ENCODE measurements around the gene DUSP5. TPM values are rescaled to one million over a fixed set of nuclear protein-coding genes. Genes with fewer than 3 reads are reported as not detected.

DUSP5 gene
- total RNA-seq, 1 experiment from 2014 or later, result 30.1 TPM

DNA sequence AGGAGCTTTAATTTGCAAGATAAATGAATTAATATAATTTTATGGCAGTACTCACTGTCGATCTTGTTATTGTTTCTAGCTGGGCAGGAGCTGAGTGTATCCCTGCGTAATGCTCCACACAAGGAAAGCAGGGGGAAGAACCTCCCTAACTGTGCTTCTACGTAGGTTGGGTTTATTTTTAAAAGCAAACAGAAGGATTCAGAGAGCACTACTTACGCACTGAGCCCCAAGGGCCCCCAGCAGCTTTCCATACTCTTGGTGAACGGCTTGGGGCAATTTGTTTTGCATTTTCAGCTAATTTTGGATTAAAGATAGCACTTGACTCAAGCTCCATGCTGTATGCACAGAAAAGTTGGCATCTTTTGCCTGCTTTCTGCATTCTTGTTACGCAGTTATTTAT is 9.6 kb downstream of the DUSP5 start:
- ATAC-seq (no peak), DNase-seq (ENCODE audit: low read depth, low spot score) (no peak)
- in situ Hi-C loops (cut with HindIII; ENCODE audit: low pct_unique_long_range_greater_than_20kb, low sequenced_read_pairs), result no loop called here
- Histone ChIP-seq H3K9me3 (ENCODE audit: control insufficient read depth, insufficient read depth, low read depth, low read length) (no peaks in the 10 kb centered on the region), H3K4me1 (ENCODE audit: control insufficient read depth, insufficient read depth, low read length) (peaks cover 25% of the 10 kb centered on the region), H3K4me3 (ENCODE audit: low read depth in 2 of 2, low read length in 2 of 2) (no peak overlapping the region), H3K27me3 (ENCODE audit: control insufficient read depth, insufficient read depth, low read length) (no peaks in the 10 kb centered on the region), H3K36me3 (ENCODE audit: control insufficient read depth, insufficient read depth, low read length) (peaks cover 6% of the 10 kb centered on the region; the same call in 1 of the 2 replicates), H3K27ac (ENCODE audit: low read length) (no peak overlapping the region)
- BruUV-seq (replicated peaks), result no TSS peak
- ChIA-PET CTCF (interaction anchor here (0.6 kb wide), 1 partner anchor 411 kb away, joined by 5 read pairs; no protein-coding TSS in a partner anchor), POLR2A (interaction anchor here (0.6 kb wide), 1 partner anchor 318 kb away, joined by 10 read pairs; no protein-coding TSS in a partner anchor)
- TF ChIP-seq, protein P1, sequence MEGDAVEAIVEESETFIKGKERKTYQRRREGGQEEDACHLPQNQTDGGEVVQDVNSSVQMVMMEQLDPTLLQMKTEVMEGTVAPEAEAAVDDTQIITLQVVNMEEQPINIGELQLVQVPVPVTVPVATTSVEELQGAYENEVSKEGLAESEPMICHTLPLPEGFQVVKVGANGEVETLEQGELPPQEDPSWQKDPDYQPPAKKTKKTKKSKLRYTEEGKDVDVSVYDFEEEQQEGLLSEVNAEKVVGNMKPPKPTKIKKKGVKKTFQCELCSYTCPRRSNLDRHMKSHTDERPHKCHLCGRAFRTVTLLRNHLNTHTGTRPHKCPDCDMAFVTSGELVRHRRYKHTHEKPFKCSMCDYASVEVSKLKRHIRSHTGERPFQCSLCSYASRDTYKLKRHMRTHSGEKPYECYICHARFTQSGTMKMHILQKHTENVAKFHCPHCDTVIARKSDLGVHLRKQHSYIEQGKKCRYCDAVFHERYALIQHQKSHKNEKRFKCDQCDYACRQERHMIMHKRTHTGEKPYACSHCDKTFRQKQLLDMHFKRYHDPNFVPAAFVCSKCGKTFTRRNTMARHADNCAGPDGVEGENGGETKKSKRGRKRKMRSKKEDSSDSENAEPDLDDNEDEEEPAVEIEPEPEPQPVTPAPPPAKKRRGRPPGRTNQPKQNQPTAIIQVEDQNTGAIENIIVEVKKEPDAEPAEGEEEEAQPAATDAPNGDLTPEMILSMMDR (IDR thresholded peaks at IDR 0.05), result no peak
- TF ChIP-seq POLR2AphosphoS5 (IDR thresholded peaks at IDR 0.05; ENCODE audit: low read depth, low read length) (no peak), SIN3A (IDR thresholded peaks at IDR 0.05; ENCODE audit: borderline replicate concordance, insufficient read depth, low read depth, low read length) (no peak), TCF7L2 (IDR thresholded peaks at IDR 0.05; ENCODE audit: low read depth, low read length) (no peak)
- TF ChIP-seq, protein P2, sequence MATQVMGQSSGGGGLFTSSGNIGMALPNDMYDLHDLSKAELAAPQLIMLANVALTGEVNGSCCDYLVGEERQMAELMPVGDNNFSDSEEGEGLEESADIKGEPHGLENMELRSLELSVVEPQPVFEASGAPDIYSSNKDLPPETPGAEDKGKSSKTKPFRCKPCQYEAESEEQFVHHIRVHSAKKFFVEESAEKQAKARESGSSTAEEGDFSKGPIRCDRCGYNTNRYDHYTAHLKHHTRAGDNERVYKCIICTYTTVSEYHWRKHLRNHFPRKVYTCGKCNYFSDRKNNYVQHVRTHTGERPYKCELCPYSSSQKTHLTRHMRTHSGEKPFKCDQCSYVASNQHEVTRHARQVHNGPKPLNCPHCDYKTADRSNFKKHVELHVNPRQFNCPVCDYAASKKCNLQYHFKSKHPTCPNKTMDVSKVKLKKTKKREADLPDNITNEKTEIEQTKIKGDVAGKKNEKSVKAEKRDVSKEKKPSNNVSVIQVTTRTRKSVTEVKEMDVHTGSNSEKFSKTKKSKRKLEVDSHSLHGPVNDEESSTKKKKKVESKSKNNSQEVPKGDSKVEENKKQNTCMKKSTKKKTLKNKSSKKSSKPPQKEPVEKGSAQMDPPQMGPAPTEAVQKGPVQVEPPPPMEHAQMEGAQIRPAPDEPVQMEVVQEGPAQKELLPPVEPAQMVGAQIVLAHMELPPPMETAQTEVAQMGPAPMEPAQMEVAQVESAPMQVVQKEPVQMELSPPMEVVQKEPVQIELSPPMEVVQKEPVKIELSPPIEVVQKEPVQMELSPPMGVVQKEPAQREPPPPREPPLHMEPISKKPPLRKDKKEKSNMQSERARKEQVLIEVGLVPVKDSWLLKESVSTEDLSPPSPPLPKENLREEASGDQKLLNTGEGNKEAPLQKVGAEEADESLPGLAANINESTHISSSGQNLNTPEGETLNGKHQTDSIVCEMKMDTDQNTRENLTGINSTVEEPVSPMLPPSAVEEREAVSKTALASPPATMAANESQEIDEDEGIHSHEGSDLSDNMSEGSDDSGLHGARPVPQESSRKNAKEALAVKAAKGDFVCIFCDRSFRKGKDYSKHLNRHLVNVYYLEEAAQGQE (IDR thresholded peaks at IDR 0.05; ENCODE audit: insufficient read depth in 1 of 2, low read depth in 2 of 2, low read length in 1 of 2), result no peak
- intact Hi-C loops (cut with micrococcal nuclease; ENCODE audit: unreplicated experiment), result no loop called here

DNA sequence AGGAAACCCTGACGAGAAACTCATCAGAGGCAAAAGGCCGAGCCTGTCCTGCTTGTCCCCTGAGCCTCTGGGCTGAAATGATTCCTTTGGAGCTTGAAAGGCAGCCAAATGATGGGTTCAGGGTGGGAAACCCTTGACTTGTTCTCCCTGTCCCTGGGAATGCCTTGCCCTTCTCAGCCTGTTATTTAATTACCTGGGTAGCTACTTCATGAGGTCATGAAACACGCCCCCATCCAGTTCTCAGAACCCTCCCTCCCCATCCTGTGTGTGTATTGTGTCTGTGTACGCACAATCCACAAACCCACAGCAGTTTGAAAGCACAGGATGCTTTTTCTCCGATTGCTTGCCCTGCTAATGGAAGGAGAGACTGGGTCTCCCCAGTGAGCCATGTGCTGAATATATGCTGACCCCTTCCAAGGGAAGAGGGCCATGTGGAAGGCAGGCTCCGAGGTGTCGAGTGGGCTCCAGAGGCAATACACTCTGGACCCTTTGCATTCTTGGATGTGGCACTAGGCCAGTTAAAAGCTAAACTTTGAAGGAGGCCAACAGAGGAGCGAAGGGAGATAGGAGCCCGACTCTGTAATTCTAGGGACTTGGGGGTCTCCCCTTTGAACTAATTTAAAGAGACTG is 10.6 kb downstream of the DUSP5 start:
- no TSS peak for BruUV-seq (replicated peaks)
- Histone ChIP-seq H3K9me3 (ENCODE audit: control insufficient read depth, insufficient read depth, low read depth, low read length) (no peaks in the 10 kb centered on the region), H3K27me3 (ENCODE audit: control insufficient read depth, insufficient read depth, low read length) (no peaks in the 10 kb centered on the region), H3K4me1 (ENCODE audit: control insufficient read depth, insufficient read depth, low read length) (peaks cover 16% of the 10 kb centered on the region), H3K36me3 (ENCODE audit: control insufficient read depth, insufficient read depth, low read length) (peaks cover 6% of the 10 kb centered on the region; the same call in 1 of the 2 replicates), H3K4me3 (ENCODE audit: low read depth in 2 of 2, low read length in 2 of 2) (no peak overlapping the region), H3K27ac (ENCODE audit: low read length) (no peak overlapping the region)
- in situ Hi-C loops (cut with HindIII; ENCODE audit: low pct_unique_long_range_greater_than_20kb, low sequenced_read_pairs), result no loop called here
- intact Hi-C loops (cut with micrococcal nuclease; ENCODE audit: unreplicated experiment), result no loop called here
- POLR2A ChIA-PET, result no interaction called here
- DNase-seq (ENCODE audit: low read depth, low spot score) (no peak), ATAC-seq (no peak)
- CTCF ChIA-PET, result no interaction called here
- TF ChIP-seq TCF7L2 (IDR thresholded peaks at IDR 0.05; ENCODE audit: low read depth, low read length) (no peak), SIN3A (IDR thresholded peaks at IDR 0.05; ENCODE audit: borderline replicate concordance, insufficient read depth, low read depth, low read length) (no peak), POLR2AphosphoS5 (IDR thresholded peaks at IDR 0.05; ENCODE audit: low read depth, low read length) (no peak)
- TF ChIP-seq, protein P1 (IDR thresholded peaks at IDR 0.05), result no peak
- TF ChIP-seq, protein P2 (IDR thresholded peaks at IDR 0.05; ENCODE audit: insufficient read depth in 1 of 2, low read depth in 2 of 2, low read length in 1 of 2), result no peak
